SK-N-SH treated with all-trans-retinoic acid at 6 μM for 48 hours (cell line): ENCODE measurements around the gene AKTIP.

ENCODE experiments used
- ATAC-seq: fragments of 200-7000 bp; cut with Tn5 transposase; 3 replicates; pipeline ENCODE4 v1.9.1; 2020; ENCODE audit warnings: mild to moderate bottlenecking, moderate library complexity
- ARNTL ChIP-seq: fragments of 450-650 bp; formaldehyde crosslinking; IDR thresholded peaks from 2 replicates; pipeline ENCODE4 v1.5.0; 2020; ENCODE audit warnings: low read depth, mild to moderate bottlenecking, moderate library complexity, borderline replicate concordance
- BACH2 ChIP-seq: fragments of 250-450 bp; sonication (Bioruptor Pico); IDR thresholded peaks from 2 replicates; pipeline ENCODE4 v1.9.0; 2021; ENCODE audit warnings: mild to moderate bottlenecking, borderline replicate concordance
- CREB5 ChIP-seq: fragments of 250-450 bp; sonication (Bioruptor Pico); IDR thresholded peaks from 2 replicates; pipeline ENCODE4 v1.5.1; 2020; ENCODE audit warnings: low read depth, mild to moderate bottlenecking, moderate library complexity
- CSRNP3 ChIP-seq: fragments of 250-450 bp; sonication (Bioruptor Pico); IDR thresholded peaks from 2 replicates; pipeline ENCODE4 v1.5.1; 2021; ENCODE audit warnings: mild to moderate bottlenecking, moderate library complexity
- OSR1 ChIP-seq: fragments of 250-450 bp; sonication (Bioruptor Pico); IDR thresholded peaks from 2 replicates; pipeline ENCODE4 v1.8.0; 2022; ENCODE audit warnings: moderate library complexity, mild to moderate bottlenecking, inconsistent platforms
- PATZ1 ChIP-seq: fragments of 250-450 bp; sonication (Bioruptor Pico); IDR thresholded peaks from 2 replicates; pipeline ENCODE4 v1.8.0; 2020; ENCODE audit warnings: mild to moderate bottlenecking, moderate library complexity, borderline replicate concordance
- PPARA ChIP-seq: fragments of 250-450 bp; sonication (Bioruptor Pico); IDR thresholded peaks from 2 replicates; pipeline ENCODE4 v1.5.0; 2020; ENCODE audit warnings: mild to moderate bottlenecking, borderline replicate concordance
- RARB ChIP-seq: fragments of 250-450 bp; sonication (Bioruptor Pico); IDR thresholded peaks from 2 replicates; pipeline ENCODE4 v1.8.0; 2021; ENCODE audit warnings: mild to moderate bottlenecking, moderate library complexity
- SNAI2 ChIP-seq: fragments of 250-450 bp; sonication (Bioruptor Pico); IDR thresholded peaks from 2 replicates; pipeline ENCODE4 v1.5.0; 2020; ENCODE audit warnings: mild to moderate bottlenecking, moderate library complexity
- TCF4 ChIP-seq: fragments of 250-450 bp; sonication (Bioruptor Pico); IDR thresholded peaks from 2 replicates; pipeline ENCODE4 v1.8.0; 2021; ENCODE audit warnings: mild to moderate bottlenecking, moderate library complexity, borderline replicate concordance
- TOX ChIP-seq: fragments of 250-450 bp; sonication (Bioruptor Pico); IDR thresholded peaks from 2 replicates; pipeline ENCODE4 v1.8.0; 2021; ENCODE audit warnings: mild to moderate bottlenecking, moderate library complexity, borderline replicate concordance
- ZC3H10 ChIP-seq: fragments of 250-450 bp; sonication (Bioruptor Pico); IDR thresholded peaks from 2 replicates; pipeline ENCODE4 v1.5.1; 2021; ENCODE audit warnings: mild to moderate bottlenecking, moderate library complexity
- ZFP3 ChIP-seq: fragments of 250-450 bp; sonication (Bioruptor Pico); IDR thresholded peaks from 2 replicates; pipeline ENCODE4 v1.5.0; 2020; ENCODE audit warnings: mild to moderate bottlenecking, moderate library complexity
- ZFP30 ChIP-seq: fragments of 450-650 bp; formaldehyde crosslinking; IDR thresholded peaks from 2 replicates; pipeline ENCODE4 v1.5.0; 2022; ENCODE audit warnings: mild to moderate bottlenecking, moderate library complexity
- ZNF565 ChIP-seq: fragments of 450-650 bp; formaldehyde crosslinking; conservative IDR thresholded peaks from 2 replicates; pipeline ENCODE4 v1.5.0; 2020; ENCODE audit warnings: low read depth, mild to moderate bottlenecking, moderate library complexity
- ZNF8 ChIP-seq: fragments of 450-650 bp; formaldehyde crosslinking; IDR thresholded peaks from 2 replicates; pipeline ENCODE4 v1.5.0; 2020; ENCODE audit warnings: mild to moderate bottlenecking, moderate library complexity

Gene AKTIP

GRCh38 chr16:53502331-53503269, at the start of gene AKTIP:
Gene AKTIP (minus strand): TSS chr16:53503209. CDS start chr16:53500259, 2,950 bp downstream.
- TF ChIP-seq RARB (CRISPR knock-in tag) (no peak), ZFP30 (CRISPR knock-in tag) (no peak), SNAI2 (CRISPR knock-in tag) (peak; percentile 96; the same call in 1 of the 2 replicates)
- ATAC-seq = peak; percentile 11

- TF ChIP-seq CSRNP3 (CRISPR knock-in tag) = no peak
- TF ChIP-seq TCF4 (CRISPR knock-in tag) = peak; percentile 61; the same call in 1 of the 2 replicates
- ATAC-seq = peak; percentile 97
Observed at GRCh38 chr16:53549970-53550690, 47.1 kb upstream of the AKTIP start.

GRCh38 chr16:53546988-53547391, 44.0 kb upstream of the AKTIP start:
- TF ChIP-seq ZC3H10 (CRISPR knock-in tag) = no peak
- no peak for TF ChIP-seq TOX
- no peak for TF ChIP-seq ZNF565 (CRISPR knock-in tag)
- TF ChIP-seq ZFP30 (CRISPR knock-in tag) = no peak
- no peak for TF ChIP-seq ARNTL (CRISPR knock-in tag)
- no peak for TF ChIP-seq PATZ1 (CRISPR knock-in tag)
- no peak for TF ChIP-seq CREB5 (CRISPR knock-in tag)
- TF ChIP-seq ZFP3 (CRISPR knock-in tag) = no peak
- no peak for TF ChIP-seq SNAI2 (CRISPR knock-in tag)
- TF ChIP-seq CSRNP3 (CRISPR knock-in tag) = no peak
- ATAC-seq = no peak

- TF ChIP-seq ZFP30 (CRISPR knock-in tag) (no peak), PPARA (CRISPR knock-in tag) (no peak), BACH2 (CRISPR knock-in tag) (no peak), ZFP3 (CRISPR knock-in tag) (no peak), TCF4 (CRISPR knock-in tag) (no peak), RARB (CRISPR knock-in tag) (no peak), ZNF565 (CRISPR knock-in tag) (no peak), PATZ1 (CRISPR knock-in tag) (no peak), CREB5 (CRISPR knock-in tag) (no peak), OSR1 (CRISPR knock-in tag) (no peak), ZNF8 (CRISPR knock-in tag) (no peak)
- ATAC-seq = no peak
Observed at GRCh38 chr16:53545433-53545832, 42.4 kb upstream of the AKTIP start.
